ENCODE data around the gene TMEM132C. TPM values are rescaled to one million over a fixed set of nuclear protein-coding genes. Genes with fewer than 3 reads are reported as not detected.

The TMEM132C gene
- total RNA-seq, 2 donors from 2014 or later: 0.56 TPM; not detected in 1

- TF ChIP-seq CTCF (IDR thresholded peaks at IDR 0.05): no peak
- Histone ChIP-seq H3K4me3 (no peak overlapping the region), H3K9me3 (peaks cover 2% of the 10 kb centered on the region), H3K36me3 (no peaks in the 10 kb centered on the region), H3K4me1 (ENCODE audit: control insufficient read depth in 1 of 2, low read depth in 2 of 2) (no peaks in the 10 kb centered on the region), H3K27me3 (replicated peaks; ENCODE audit: insufficient read depth) (no peaks in the 10 kb centered on the region), H3K27ac (no peak overlapping the region)
- DNase-seq (ENCODE audit: low spot score) (no peak), ATAC-seq (ENCODE audit: insufficient number of reproducible peaks, low FRiP score, low read depth) (no peak)
Observed at GRCh38 chr12:128286970-128287369, 20.0 kb downstream of the TMEM132C start.

- H3K4me3 ChIP-seq: no peak overlapping the region
- no peaks in the 10 kb centered on the region for H3K4me1 ChIP-seq (ENCODE audit: control insufficient read depth in 1 of 2, low read depth in 2 of 2)
- no peak for DNase-seq (ENCODE audit: low spot score)
- H3K27me3 ChIP-seq (replicated peaks; ENCODE audit: insufficient read depth): no peaks in the 10 kb centered on the region
- H3K9me3 ChIP-seq: peaks cover 2% of the 10 kb centered on the region
- no peak overlapping the region for H3K27ac ChIP-seq
- no peak for TF ChIP-seq CTCF (IDR thresholded peaks at IDR 0.05)
- H3K36me3 ChIP-seq: no peaks in the 10 kb centered on the region
- no peak for ATAC-seq (ENCODE audit: insufficient number of reproducible peaks, low FRiP score, low read depth)
Observed at GRCh38 chr12:128288357-128288756, 21.4 kb downstream of the TMEM132C start.

- no peaks in the 10 kb centered on the region for H3K4me1 ChIP-seq (ENCODE audit: control insufficient read depth in 1 of 2, low read depth in 2 of 2)
- ATAC-seq (ENCODE audit: insufficient number of reproducible peaks, low FRiP score, low read depth) (no peak), DNase-seq (ENCODE audit: low spot score) (no peak)
- H3K27ac ChIP-seq: no peak overlapping the region
- TF ChIP-seq CTCF (IDR thresholded peaks at IDR 0.05): no peak
- no peak overlapping the region for H3K4me3 ChIP-seq
- no peaks in the 10 kb centered on the region for H3K36me3 ChIP-seq
- H3K9me3 ChIP-seq: no peaks in the 10 kb centered on the region
- no peaks in the 10 kb centered on the region for H3K27me3 ChIP-seq (replicated peaks; ENCODE audit: insufficient read depth)
Observed at GRCh38 chr12:128288896-128289295, 21.9 kb downstream of the TMEM132C start.

- ATAC-seq (ENCODE audit: insufficient number of reproducible peaks, low FRiP score, low read depth): no peak
- TF ChIP-seq CTCF (IDR thresholded peaks at IDR 0.05): no peak
- Histone ChIP-seq H3K36me3 (no peaks in the 10 kb centered on the region), H3K27ac (no peak overlapping the region), H3K4me1 (ENCODE audit: control insufficient read depth in 1 of 2, low read depth in 2 of 2) (no peaks in the 10 kb centered on the region), H3K4me3 (no peak overlapping the region), H3K27me3 (replicated peaks; ENCODE audit: insufficient read depth) (no peaks in the 10 kb centered on the region), H3K9me3 (no peaks in the 10 kb centered on the region)
- no peak for DNase-seq (ENCODE audit: low spot score)
Observed at GRCh38 chr12:128290938-128291337, 24.0 kb downstream of the TMEM132C start.

- Histone ChIP-seq H3K36me3 (no peaks in the 10 kb centered on the region), H3K27ac (no peak overlapping the region), H3K4me1 (ENCODE audit: control insufficient read depth in 1 of 2, low read depth in 2 of 2) (no peaks in the 10 kb centered on the region), H3K27me3 (replicated peaks; ENCODE audit: insufficient read depth) (no peaks in the 10 kb centered on the region), H3K9me3 (no peaks in the 10 kb centered on the region), H3K4me3 (no peak overlapping the region)
- DNase-seq (ENCODE audit: low spot score) (no peak), ATAC-seq (ENCODE audit: insufficient number of reproducible peaks, low FRiP score, low read depth) (no peak)
- TF ChIP-seq CTCF (IDR thresholded peaks at IDR 0.05): no peak
Observed at GRCh38 chr12:128298091-128298748, 31.2 kb downstream of the TMEM132C start.
